ENCODE results near the gene MAS1.
"Not testable (repeated sequence)": the region's sequence is repeated elsewhere in the genome, so short reads cannot be mapped to it uniquely, and the experiment has no call there.

MAS1 gene

GRCh38 chr6:159890792-159891191 lies at the start of gene MAS1:
MAS1 (plus strand) TSS chr6:159890988; CDS start chr6:159906956, 15,968 bp downstream.
- DNase-seq = peak in 1 of 2 donors; percentile 5

- no peak for DNase-seq
Measured at GRCh38 chr6:159842035-159842434, 48.8 kb upstream of the MAS1 start.

GRCh38 chr6:159844737-159845645 lies 45.8 kb upstream of the MAS1 start:
- no peak for DNase-seq

- DNase-seq = not testable (repeated sequence)
Measured at GRCh38 chr6:159848552-159848951, 42.2 kb upstream of the MAS1 start.

GRCh38 chr6:159849851-159850250 lies 40.9 kb upstream of the MAS1 start:
- DNase-seq = not testable (repeated sequence)

GRCh38 chr6:159852877-159853276 lies 37.9 kb upstream of the MAS1 start:
- DNase-seq = peak in 1 of 2 donors; percentile 16

GRCh38 chr6:159853754-159854153 lies 37.0 kb upstream of the MAS1 start:
- DNase-seq = no peak

GRCh38 chr6:159854959-159855358 lies 35.8 kb upstream of the MAS1 start:
- no peak for DNase-seq

GRCh38 chr6:159858259-159858658 lies 32.5 kb upstream of the MAS1 start:
- DNase-seq = no peak

GRCh38 chr6:159860482-159860881 lies 30.3 kb upstream of the MAS1 start:
- no peak for DNase-seq

GRCh38 chr6:159862103-159862502 lies 28.7 kb upstream of the MAS1 start:
- no peak for DNase-seq

GRCh38 chr6:159863341-159863740 lies 27.4 kb upstream of the MAS1 start:
- peak in 1 of 2 donors; percentile 57 for DNase-seq

GRCh38 chr6:159865226-159865920 lies 25.4 kb upstream of the MAS1 start:
- no peak for DNase-seq

- DNase-seq = no peak
Measured at GRCh38 chr6:159866286-159867247, 24.2 kb upstream of the MAS1 start.

GRCh38 chr6:159871241-159871640 lies 19.5 kb upstream of the MAS1 start:
- DNase-seq = no peak

- no peak for DNase-seq
Measured at GRCh38 chr6:159871906-159872305, 18.9 kb upstream of the MAS1 start.

GRCh38 chr6:159874435-159874834 lies 16.4 kb upstream of the MAS1 start:
- DNase-seq = peak; percentile 34 to 44

- no peak for DNase-seq
Measured at GRCh38 chr6:159875194-159875593, 15.6 kb upstream of the MAS1 start.

GRCh38 chr6:159876242-159876641 lies 14.5 kb upstream of the MAS1 start:
- no peak for DNase-seq

- DNase-seq = no peak
Measured at GRCh38 chr6:159877256-159877808, 13.5 kb upstream of the MAS1 start.

GRCh38 chr6:159878341-159878740 lies 12.4 kb upstream of the MAS1 start:
- DNase-seq = no peak

GRCh38 chr6:159879856-159880255 lies 10.9 kb upstream of the MAS1 start:
- DNase-seq = no peak

All from hippocampal formation (tissue), 2 donors.